UCSD-AML1 (cell line): ENCODE data around the gene CFAP107.

Source experiments
- DNase-seq: peaks from one replicate; lab custom pipeline; 2025; ENCODE audit not compliant: unreplicated experiment; lab: John Stamatoyannopoulos, UW

Gene CFAP107

GRCh38 chr1:12741946-12742345 lies 4.1 kb upstream of the CFAP107 start:
- DNase-seq: no peak

GRCh38 chr1:12745126-12745991 lies 641 bp upstream of the CFAP107 start:
- DNase-seq: no peak

- DNase-seq: no peak
These were observed 2.9 kb downstream of the CFAP107 start for GRCh38 chr1:12748778-12749355.

GRCh38 chr1:12754738-12755137 lies 8.7 kb downstream of the CFAP107 start:
- no peak for DNase-seq

DNA sequence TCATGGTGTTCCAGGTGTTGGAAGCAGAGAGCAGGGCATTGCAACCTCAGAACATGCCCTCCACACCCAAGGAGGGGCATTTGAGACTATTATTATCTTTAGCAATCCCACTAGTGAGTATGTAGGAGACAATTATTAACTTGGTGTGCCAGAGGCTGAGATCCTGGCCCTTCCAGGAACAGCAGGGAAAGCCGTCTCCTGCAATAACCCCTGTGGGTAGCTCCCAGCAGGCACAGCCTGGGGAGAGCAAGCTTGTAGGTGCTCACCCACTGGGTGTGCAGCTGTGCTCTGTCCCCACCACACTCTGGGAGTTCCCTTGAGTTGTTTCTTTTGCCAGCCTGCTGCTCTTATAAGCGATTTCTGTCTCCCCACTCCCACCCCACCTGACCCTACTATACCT lies 10.3 kb downstream of the CFAP107 start:
- no peak for DNase-seq

- DNase-seq: no peak
These were observed 10.9 kb downstream of the CFAP107 start for GRCh38 chr1:12756768-12757413.

DNA sequence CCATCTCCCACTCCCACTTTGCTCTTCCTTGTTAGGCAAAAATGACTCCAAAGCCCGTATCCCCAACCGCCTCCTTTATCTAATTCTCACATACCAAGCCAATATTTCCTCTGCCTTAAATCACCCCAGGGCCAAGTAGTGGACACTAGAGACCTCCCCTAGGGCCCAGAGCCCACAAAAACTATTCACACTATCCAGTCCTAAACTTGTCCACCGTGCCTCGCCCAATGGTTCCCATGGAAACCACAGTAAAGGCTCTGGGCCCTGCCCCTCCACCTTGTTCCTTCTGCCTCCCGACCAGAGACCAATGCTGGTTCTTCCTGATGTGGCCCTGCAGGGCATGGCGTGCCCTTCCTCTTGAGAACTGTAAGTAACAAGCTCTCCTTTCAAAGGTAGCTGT lies 11.8 kb downstream of the CFAP107 start:
- DNase-seq: no peak

DNA sequence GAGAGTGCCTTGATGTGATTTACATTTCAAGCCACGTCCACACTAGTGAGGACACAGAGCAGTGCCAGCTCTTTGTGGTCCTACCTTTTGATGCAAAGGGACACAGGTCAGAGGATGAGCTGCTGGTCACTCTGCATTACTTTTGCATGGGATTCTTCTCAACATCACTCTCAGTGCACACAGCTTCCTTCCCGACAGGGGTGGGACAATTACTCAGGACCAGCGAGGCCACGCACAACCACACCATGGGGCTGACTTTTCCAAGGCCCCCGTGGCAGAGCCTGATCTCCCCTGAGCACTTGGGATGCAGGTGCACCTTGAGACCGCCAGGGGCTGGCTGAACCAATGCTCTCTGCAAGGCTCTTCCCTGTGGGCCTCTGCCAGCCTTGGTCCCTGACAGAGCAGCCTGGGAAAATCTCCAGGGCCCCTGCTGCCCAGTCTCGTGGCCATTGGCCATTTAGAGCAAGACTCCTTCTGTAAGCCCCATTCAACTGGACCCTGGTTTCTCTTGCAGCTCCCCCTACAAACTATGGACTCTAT lies 14.3 kb downstream of the CFAP107 start:
- DNase-seq: no peak

GRCh38 chr1:12761781-12762180 lies 15.8 kb downstream of the CFAP107 start:
- no peak for DNase-seq

- no peak for DNase-seq
These were observed 16.8 kb downstream of the CFAP107 start for GRCh38 chr1:12762766-12763165.

- no peak for DNase-seq
These were observed 17.5 kb downstream of the CFAP107 start for GRCh38 chr1:12763479-12763878.

- DNase-seq: no peak
These were observed 18.0 kb downstream of the CFAP107 start for GRCh38 chr1:12764016-12764415.

- DNase-seq: no peak
These were observed 23.0 kb downstream of the CFAP107 start for GRCh38 chr1:12769031-12769430.

GRCh38 chr1:12769976-12770505 lies 24.0 kb downstream of the CFAP107 start:
- DNase-seq: no peak

- DNase-seq: no peak
These were observed 24.6 kb downstream of the CFAP107 start for GRCh38 chr1:12770620-12771019.

GRCh38 chr1:12771186-12771585 lies 25.2 kb downstream of the CFAP107 start:
- DNase-seq: no peak

GRCh38 chr1:12772520-12772919 lies 26.5 kb downstream of the CFAP107 start:
- no peak for DNase-seq

- no peak for DNase-seq
These were observed 27.4 kb downstream of the CFAP107 start, which contains the start of gene PRAMEF12 for GRCh38 chr1:12773438-12773837. TSS of gene PRAMEF12 (plus strand) at chr1:12773738. CDS start at chr1:12774868, 1,130 bp downstream.

DNA sequence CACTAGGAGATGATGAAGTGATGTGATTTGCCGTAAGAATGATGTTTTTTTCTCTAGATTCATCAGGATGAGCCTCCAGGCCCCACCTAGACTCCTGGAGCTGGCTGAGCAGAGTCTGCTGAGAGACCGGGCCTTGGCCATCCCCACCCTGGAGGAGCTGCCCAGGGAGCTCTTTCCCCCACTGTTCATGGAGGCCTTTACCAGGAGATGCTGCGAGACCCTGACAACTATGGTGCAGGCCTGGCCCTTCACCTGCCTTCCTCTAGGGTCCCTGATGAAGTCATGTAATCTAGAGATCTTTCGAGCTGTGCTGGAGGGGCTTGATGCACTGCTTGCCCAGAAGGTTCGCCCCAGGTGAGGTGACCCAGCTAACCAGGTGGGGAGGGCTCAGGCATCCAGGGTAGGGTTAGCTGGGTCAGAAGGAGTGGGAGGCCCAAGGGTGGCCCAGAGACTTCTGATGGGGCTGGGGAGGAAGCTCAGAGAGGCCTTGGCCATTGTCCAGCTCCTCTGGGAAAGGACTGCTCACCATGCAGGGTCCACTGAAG lies 28.9 kb downstream of the CFAP107 start:
- no peak for DNase-seq

GRCh38 chr1:12775443-12775842 lies 29.4 kb downstream of the CFAP107 start:
- no peak for DNase-seq
